Vagina (tissue), 2 donors: ENCODE measurements around the gene DOCK4. TPM values are rescaled to one million over a fixed set of nuclear protein-coding genes. Genes with fewer than 3 reads are reported as not detected.

Experiments used
- DNase-seq, 2 donors: peaks; one replicate each; pipeline ENCODE4 v3.0.0-alpha.2; 2017; ENCODE audit errors: extremely low spot score in 2 of 2
- H3K27ac ChIP-seq: fragments of 200-600 bp; sonication (generic); one replicate; pipeline ENCODE4 v1.5.1; 2019
- H3K27me3 ChIP-seq: fragments of 200-600 bp; sonication (generic); one replicate; pipeline ENCODE4 v1.5.1; 2019
- H3K36me3 ChIP-seq, 2 donors: fragments of 200-600 bp; sonication (generic); one replicate each; pipeline ENCODE4 v1.5.1; 2017 to 2019
- H3K4me1 ChIP-seq: fragments of 200-600 bp; sonication (generic); one replicate; pipeline ENCODE4 v1.5.1; 2019
- H3K4me3 ChIP-seq, 2 donors: fragments of 200-600 bp; sonication (generic); 1 replicate in 1 of 2; 2 replicates in 1 of 2; pipeline ENCODE4 v1.5.1; 2016 to 2019
- H3K9me3 ChIP-seq: fragments of 200-600 bp; sonication (generic); one replicate; pipeline ENCODE4 v1.5.1; 2019
- CTCF ChIP-seq, 3 experiments: fragments of 450-650 bp in 2 of 3; fragments of 200-600 bp in 1 of 3; sonication (generic) in 1 of 3; IDR thresholded peaks; one replicate each; pipeline ENCODE4 v1.5.1; 2017 to 2019; ENCODE audit warnings: antibody characterized with exemption in 3 of 3, mild to moderate bottlenecking in 2 of 3, moderate library complexity in 2 of 3
- POLR2A ChIP-seq, 2 donors: fragments of 450-650 bp; IDR thresholded peaks; one replicate each; pipeline ENCODE4 v1.6.1; 2017; ENCODE audit warnings: antibody characterized with exemption in 2 of 2, mild to moderate bottlenecking in 2 of 2, moderate library complexity in 2 of 2
- POLR2AphosphoS5 ChIP-seq, 2 donors: sonication (generic); formaldehyde crosslinking; IDR thresholded peaks; one replicate each; pipeline ENCODE4 v1.9.0; 2017; ENCODE audit warnings: antibody characterized with exemption in 2 of 2, mild to moderate bottlenecking in 2 of 2, low read depth in 1 of 2; ENCODE audit not compliant: insufficient read depth in 1 of 2
- intact Hi-C: fragments of 100-400 bp; cut with DNase I; formaldehyde crosslinking; loops from one replicate; pipeline ENCODE4 v1.15.1; 2023
- total RNA-seq: library from RNA; depleted of rRNA; stranded (reverse); fragments of >200 nt; gene quantifications from one replicate; pipeline ENCODE4 v1.2.3, GENCODE V29; 2016

Gene DOCK4
- total RNA-seq, 1 donor from 2014 or later = 40.3 TPM

- TF ChIP-seq POLR2AphosphoS5 (IDR thresholded peaks at IDR 0.05; ENCODE audit: insufficient read depth in 1 of 2, low read depth in 1 of 2) (no peak), CTCF (IDR thresholded peaks at IDR 0.05) (no peak), POLR2A (IDR thresholded peaks at IDR 0.05) (no peak)
- Histone ChIP-seq H3K9me3 (no peaks in the 10 kb centered on the region), H3K27ac (no peak overlapping the region), H3K27me3 (no peaks in the 10 kb centered on the region), H3K36me3 (no peaks in the 10 kb centered on the region), H3K4me3 (no peak overlapping the region), H3K4me1 (peaks cover 16% of the 10 kb centered on the region)
- DNase-seq = no peak
- intact Hi-C loops = no loop called here
These were observed 23.4 kb downstream of the DOCK4 start for GRCh38 chr7:112182749-112183148.

- TF ChIP-seq POLR2AphosphoS5 (IDR thresholded peaks at IDR 0.05; ENCODE audit: insufficient read depth in 1 of 2, low read depth in 1 of 2) (no peak), POLR2A (IDR thresholded peaks at IDR 0.05) (no peak), CTCF (IDR thresholded peaks at IDR 0.05) (no peak)
- Histone ChIP-seq H3K4me3 (no peak overlapping the region), H3K27me3 (no peaks in the 10 kb centered on the region), H3K4me1 (peaks cover 10% of the 10 kb centered on the region), H3K9me3 (no peaks in the 10 kb centered on the region), H3K27ac (no peak overlapping the region), H3K36me3 (no peaks in the 10 kb centered on the region)
- intact Hi-C loops = no loop called here
- DNase-seq = no peak
These were observed 26.0 kb downstream of the DOCK4 start for GRCh38 chr7:112180223-112180622.

- DNase-seq = no peak
- Histone ChIP-seq H3K27ac (no peak overlapping the region), H3K4me3 (no peak overlapping the region), H3K4me1 (peaks cover 10% of the 10 kb centered on the region), H3K36me3 (no peaks in the 10 kb centered on the region), H3K27me3 (no peaks in the 10 kb centered on the region), H3K9me3 (no peaks in the 10 kb centered on the region)
- TF ChIP-seq POLR2A (IDR thresholded peaks at IDR 0.05) (no peak), POLR2AphosphoS5 (IDR thresholded peaks at IDR 0.05; ENCODE audit: insufficient read depth in 1 of 2, low read depth in 1 of 2) (no peak), CTCF (IDR thresholded peaks at IDR 0.05) (no peak)
- intact Hi-C loops = no loop called here
These were observed 29.3 kb downstream of the DOCK4 start for GRCh38 chr7:112176693-112177415.

GRCh38 chr7:112176241-112176640 lies 30.0 kb downstream of the DOCK4 start:
- no peak for TF ChIP-seq CTCF (IDR thresholded peaks at IDR 0.05)
- no peak for TF ChIP-seq POLR2AphosphoS5 (IDR thresholded peaks at IDR 0.05; ENCODE audit: insufficient read depth in 1 of 2, low read depth in 1 of 2)
- TF ChIP-seq POLR2A (IDR thresholded peaks at IDR 0.05) = no peak
- Histone ChIP-seq H3K4me3 (no peak overlapping the region), H3K36me3 (no peaks in the 10 kb centered on the region), H3K4me1 (peaks cover 10% of the 10 kb centered on the region), H3K27ac (no peak overlapping the region), H3K27me3 (no peaks in the 10 kb centered on the region), H3K9me3 (no peaks in the 10 kb centered on the region)
- no peak for DNase-seq
- intact Hi-C loops = no loop called here

- TF ChIP-seq CTCF (IDR thresholded peaks at IDR 0.05) (no peak), POLR2AphosphoS5 (IDR thresholded peaks at IDR 0.05; ENCODE audit: insufficient read depth in 1 of 2, low read depth in 1 of 2) (no peak), POLR2A (IDR thresholded peaks at IDR 0.05) (no peak)
- Histone ChIP-seq H3K36me3 (no peaks in the 10 kb centered on the region), H3K27me3 (no peaks in the 10 kb centered on the region), H3K4me3 (no peak overlapping the region), H3K27ac (no peak overlapping the region), H3K4me1 (no peaks in the 10 kb centered on the region), H3K9me3 (no peaks in the 10 kb centered on the region)
- DNase-seq = no peak
- intact Hi-C loops = no loop called here
These were observed 32.0 kb downstream of the DOCK4 start for GRCh38 chr7:112174192-112174591.
